Measurements from ENCODE around the gene COMMD3. TPM values are rescaled to one million over a fixed set of nuclear protein-coding genes. Genes with fewer than 3 reads are reported as not detected.
"Not testable (repeated sequence)": the region's sequence is repeated elsewhere in the genome, so short reads cannot be mapped to it uniquely, and the experiment has no call there.

Gene COMMD3
- total RNA-seq, 4 donors from 2014 or later = 17.2 to 28.2 (median 23.8) TPM

DNA sequence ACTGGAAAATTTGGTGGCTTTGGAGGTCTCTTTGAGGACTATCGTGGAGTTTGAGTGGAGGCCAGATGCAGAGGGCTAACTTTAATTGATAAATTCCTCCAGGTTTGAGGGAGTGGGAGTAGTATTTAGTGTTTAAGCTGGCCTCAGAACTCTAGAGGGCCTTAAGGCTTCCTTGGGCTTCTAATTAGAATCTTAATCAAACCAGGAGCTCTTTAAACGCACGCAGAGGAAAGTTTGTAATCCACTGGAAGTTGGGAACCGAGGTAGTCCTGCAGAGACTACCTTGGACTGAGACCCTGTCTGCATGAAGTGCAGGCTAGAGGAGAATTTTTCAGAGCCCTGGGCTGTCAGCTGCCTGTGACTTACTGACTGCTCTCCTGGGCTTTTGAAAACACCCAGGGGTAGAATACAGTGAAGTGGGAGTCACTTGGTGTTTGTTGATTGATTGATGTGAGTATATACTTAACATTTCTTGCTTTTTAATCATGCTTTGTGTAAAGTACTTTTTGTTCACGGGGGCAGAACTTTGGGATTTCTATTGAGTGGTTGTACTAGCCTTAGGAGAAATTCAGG is 35.0 kb downstream of the COMMD3 start:
- H3K36me3 ChIP-seq = no peaks in the 10 kb centered on the region
- 92 to 93% methylated on average over 5 of the region's 5 CpGs for WGBS, 2 donors
- no peak overlapping the region for H3K27ac ChIP-seq
- no peak overlapping the region for H3K4me3 ChIP-seq
- H3K4me1 ChIP-seq = no peaks in the 10 kb centered on the region
- no peaks in the 10 kb centered on the region for H3K9me3 ChIP-seq
- TF ChIP-seq, protein P1, sequence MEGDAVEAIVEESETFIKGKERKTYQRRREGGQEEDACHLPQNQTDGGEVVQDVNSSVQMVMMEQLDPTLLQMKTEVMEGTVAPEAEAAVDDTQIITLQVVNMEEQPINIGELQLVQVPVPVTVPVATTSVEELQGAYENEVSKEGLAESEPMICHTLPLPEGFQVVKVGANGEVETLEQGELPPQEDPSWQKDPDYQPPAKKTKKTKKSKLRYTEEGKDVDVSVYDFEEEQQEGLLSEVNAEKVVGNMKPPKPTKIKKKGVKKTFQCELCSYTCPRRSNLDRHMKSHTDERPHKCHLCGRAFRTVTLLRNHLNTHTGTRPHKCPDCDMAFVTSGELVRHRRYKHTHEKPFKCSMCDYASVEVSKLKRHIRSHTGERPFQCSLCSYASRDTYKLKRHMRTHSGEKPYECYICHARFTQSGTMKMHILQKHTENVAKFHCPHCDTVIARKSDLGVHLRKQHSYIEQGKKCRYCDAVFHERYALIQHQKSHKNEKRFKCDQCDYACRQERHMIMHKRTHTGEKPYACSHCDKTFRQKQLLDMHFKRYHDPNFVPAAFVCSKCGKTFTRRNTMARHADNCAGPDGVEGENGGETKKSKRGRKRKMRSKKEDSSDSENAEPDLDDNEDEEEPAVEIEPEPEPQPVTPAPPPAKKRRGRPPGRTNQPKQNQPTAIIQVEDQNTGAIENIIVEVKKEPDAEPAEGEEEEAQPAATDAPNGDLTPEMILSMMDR (IDR thresholded peaks at IDR 0.05) = no peak
- TF ChIP-seq POLR2A (IDR thresholded peaks at IDR 0.05) (no peak), EP300 (IDR thresholded peaks at IDR 0.05) (no peak)
- DNase-seq (ENCODE audit: low spot score in 2 of 2) = no peak
- H3K27me3 ChIP-seq = peaks cover 0 to 15% of the 10 kb centered on the region in 2 donors

- TF ChIP-seq POLR2A (IDR thresholded peaks at IDR 0.05) (no peak), EP300 (IDR thresholded peaks at IDR 0.05) (no peak)
- TF ChIP-seq, protein P1 (IDR thresholded peaks at IDR 0.05) = no peak
- Histone ChIP-seq H3K4me3 (no peak overlapping the region), H3K4me1 (no peaks in the 10 kb centered on the region), H3K9me3 (no peaks in the 10 kb centered on the region), H3K27ac (no peak overlapping the region), H3K27me3 (no peaks in the 10 kb centered on the region), H3K36me3 (no peaks in the 10 kb centered on the region)
- no peak for DNase-seq (ENCODE audit: low spot score in 2 of 2)
- 88 to 90% methylated on average over 4 of the region's 4 CpGs for WGBS, 2 donors
Measured at GRCh38 chr10:22356324-22356873, 40.2 kb downstream of the COMMD3 start.

DNA sequence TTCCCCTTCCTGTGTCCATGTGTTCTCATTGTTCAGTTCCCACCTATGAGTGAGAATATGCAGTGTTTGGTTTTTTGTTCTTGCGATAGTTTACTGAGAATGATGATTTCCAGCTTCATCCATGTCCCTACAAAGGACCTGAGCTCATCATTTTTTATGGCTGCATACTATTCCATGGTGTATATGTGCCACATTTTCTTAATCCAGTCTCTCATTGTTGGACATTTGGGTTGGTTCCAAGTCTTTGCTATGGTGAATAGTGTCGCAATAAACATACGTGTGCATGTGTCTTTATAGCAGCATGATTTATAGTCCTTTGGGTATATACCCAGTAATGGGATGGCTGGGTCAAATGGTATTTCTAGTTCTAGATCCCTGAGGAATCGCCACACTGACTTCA is 41.6 kb downstream of the COMMD3 start:
- not testable (repeated sequence) for H3K27ac ChIP-seq; H3K36me3 ChIP-seq; H3K9me3 ChIP-seq; H3K4me3 ChIP-seq; H3K27me3 ChIP-seq; DNase-seq (ENCODE audit: low spot score in 2 of 2); H3K4me1 ChIP-seq
- 97% methylated on average over 3 to 4 of the region's 4 CpGs for WGBS, 2 donors

DNA sequence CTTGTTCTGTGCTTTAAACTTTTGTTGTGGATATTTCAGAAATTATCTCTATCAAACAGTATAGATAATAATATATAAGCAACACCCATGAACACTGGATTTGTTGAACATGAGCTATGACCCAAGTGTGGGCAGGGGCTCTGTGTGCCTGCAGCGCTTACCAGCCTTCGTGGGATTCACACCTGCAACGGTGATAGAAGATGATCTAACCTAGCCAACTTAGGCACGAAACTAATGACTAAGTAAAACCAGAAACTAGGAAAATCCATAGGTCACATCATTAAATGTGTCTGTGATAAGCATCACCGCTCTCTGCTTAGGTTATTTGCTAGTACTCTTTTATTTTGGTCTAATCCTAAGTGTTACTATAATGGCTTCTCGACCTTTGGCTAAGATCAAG is 47.1 kb downstream of the COMMD3 start:
- Histone ChIP-seq H3K27ac (no peak overlapping the region), H3K27me3 (peaks cover 0 to 2% of the 10 kb centered on the region in 2 donors), H3K36me3 (no peaks in the 10 kb centered on the region), H3K9me3 (no peaks in the 10 kb centered on the region), H3K4me3 (no peak overlapping the region), H3K4me1 (no peaks in the 10 kb centered on the region)
- TF ChIP-seq POLR2A (IDR thresholded peaks at IDR 0.05) (no peak), EP300 (IDR thresholded peaks at IDR 0.05) (no peak)
- TF ChIP-seq, protein P1 (IDR thresholded peaks at IDR 0.05) = no peak
- DNase-seq (ENCODE audit: low spot score in 2 of 2) = no peak
- WGBS, 2 donors = 91 to 92% methylated on average over 6 of the region's 6 CpGs

DNA sequence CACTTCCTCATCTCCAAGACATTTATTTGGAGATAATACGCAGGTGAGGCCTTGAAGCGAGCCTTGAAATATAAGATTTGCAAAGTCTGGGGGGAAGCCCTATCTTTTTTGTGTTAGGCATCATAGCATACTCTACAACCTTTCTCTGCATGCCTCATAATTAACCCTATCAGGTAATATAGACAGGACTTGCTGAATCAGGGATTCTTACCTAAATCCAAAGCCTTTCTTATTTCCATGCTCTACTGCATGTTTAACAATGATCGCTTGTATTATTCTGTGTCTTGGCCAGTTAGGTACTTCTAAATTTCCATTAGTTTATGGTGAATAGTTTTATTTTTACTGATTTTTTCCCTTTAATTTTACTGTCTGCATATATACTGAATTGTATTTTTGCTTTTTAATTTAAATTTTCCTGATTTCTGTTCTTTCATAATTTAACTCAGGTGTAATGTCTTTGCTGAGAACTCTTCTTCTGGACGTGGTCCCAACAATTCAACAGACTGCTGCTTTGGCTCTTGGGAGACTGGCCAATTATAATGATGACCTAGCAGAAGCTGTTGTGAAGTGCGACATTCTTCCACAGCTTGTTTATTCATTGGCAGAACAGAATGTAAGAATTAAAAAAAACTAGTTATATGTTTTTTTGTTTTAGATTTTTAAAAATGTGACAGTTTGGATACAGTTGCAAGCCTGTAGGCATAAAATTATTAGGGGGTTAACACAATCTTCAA is 48.4 kb downstream of the COMMD3 start:
- TF ChIP-seq, protein P1 (IDR thresholded peaks at IDR 0.05) = no peak
- TF ChIP-seq POLR2A (IDR thresholded peaks at IDR 0.05) = no peak
- no peak overlapping the region for H3K4me3 ChIP-seq
- no peak for DNase-seq (ENCODE audit: low spot score in 2 of 2)
- H3K9me3 ChIP-seq = no peaks in the 10 kb centered on the region
- WGBS, 2 donors = 81 to 88% methylated on average over 5 of the region's 5 CpGs
- no peaks in the 10 kb centered on the region for H3K4me1 ChIP-seq
- H3K36me3 ChIP-seq = no peaks in the 10 kb centered on the region
- H3K27ac ChIP-seq = no peak overlapping the region
- H3K27me3 ChIP-seq = peaks cover 0 to 2% of the 10 kb centered on the region in 2 donors
